Measurements from ENCODE around the gene SH3BP1.
A peak's percentile ranks its signal among the peaks of the same experiment; 100 is the strongest.
"Not testable (repeated sequence)": the region's sequence is repeated elsewhere in the genome, so short reads cannot be mapped to it uniquely, and the experiment has no call there.

SH3BP1 gene

DNA sequence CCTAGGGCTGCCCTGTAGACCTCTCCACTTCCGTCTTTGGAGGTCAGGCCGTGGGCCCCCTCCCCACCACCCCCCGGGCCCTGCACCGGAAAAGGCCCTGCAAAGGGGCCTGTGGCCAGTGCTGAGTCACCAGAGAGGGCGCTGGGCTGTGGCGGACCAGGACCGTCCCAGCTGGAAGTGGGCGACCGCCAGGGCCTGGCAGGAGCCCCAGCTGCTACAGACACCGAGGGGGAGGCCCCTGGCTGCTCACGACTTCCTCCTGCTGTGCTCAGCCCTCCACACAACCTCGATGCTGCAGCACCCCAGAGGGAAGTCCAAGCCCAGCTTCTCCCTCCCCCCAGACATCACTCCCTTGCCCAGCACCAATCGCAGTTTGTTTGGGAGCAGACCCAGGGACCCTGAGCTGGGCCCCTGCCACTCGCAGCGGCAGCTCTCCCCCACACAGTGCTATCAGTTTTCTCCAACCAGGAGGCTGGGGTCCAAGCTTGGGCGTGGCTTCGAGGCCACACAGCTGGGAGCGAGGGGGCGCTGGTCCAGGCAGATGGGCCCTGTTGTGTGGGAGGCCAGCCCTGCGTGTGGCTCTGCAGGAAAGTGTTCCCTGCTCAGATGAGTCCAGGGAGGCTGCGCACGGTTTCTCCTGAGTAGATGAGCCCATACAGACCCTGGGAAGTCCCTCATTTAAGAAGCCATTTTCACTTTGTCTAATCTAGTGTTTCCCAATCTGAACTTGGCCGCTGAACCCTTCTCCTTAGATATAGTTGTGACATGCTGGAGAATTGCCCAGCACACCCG is 5.6 kb upstream of the SH3BP1 start:
- DNase-seq (ENCODE audit: low spot score) = peak; percentile 62

- no peak for DNase-seq (ENCODE audit: low spot score)
Observed at GRCh38 chr22:37634417-37634924, 5.0 kb upstream of the SH3BP1 start.

- no peak for DNase-seq (ENCODE audit: low spot score)
Observed at GRCh38 chr22:37635157-37635556, 4.3 kb upstream of the SH3BP1 start.

GRCh38 chr22:37636186-37636948 is 3.1 kb upstream of the SH3BP1 start:
- DNase-seq (ENCODE audit: low spot score) = peak; percentile 15

DNA sequence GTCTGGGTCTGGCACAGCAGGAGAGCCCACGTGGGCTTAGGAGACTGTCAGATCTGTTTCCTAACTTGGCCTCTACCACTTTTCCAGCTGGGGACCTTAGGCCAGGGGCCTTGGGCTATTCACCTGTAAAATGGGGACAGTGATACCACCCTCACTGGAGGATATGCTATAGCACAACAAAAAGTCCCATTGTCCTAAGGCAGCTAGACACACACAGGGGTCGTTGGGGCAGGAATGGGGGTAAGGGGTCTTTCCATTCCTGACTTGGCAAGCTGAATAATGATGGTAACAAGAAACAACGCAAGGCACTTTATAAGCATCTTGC is 2.6 kb upstream of the SH3BP1 start:
- DNase-seq (ENCODE audit: low spot score) = no peak

- peak; percentile 40 for DNase-seq (ENCODE audit: low spot score)
Observed at GRCh38 chr22:37638391-37639069, 939 bp upstream of the SH3BP1 start.

DNA sequence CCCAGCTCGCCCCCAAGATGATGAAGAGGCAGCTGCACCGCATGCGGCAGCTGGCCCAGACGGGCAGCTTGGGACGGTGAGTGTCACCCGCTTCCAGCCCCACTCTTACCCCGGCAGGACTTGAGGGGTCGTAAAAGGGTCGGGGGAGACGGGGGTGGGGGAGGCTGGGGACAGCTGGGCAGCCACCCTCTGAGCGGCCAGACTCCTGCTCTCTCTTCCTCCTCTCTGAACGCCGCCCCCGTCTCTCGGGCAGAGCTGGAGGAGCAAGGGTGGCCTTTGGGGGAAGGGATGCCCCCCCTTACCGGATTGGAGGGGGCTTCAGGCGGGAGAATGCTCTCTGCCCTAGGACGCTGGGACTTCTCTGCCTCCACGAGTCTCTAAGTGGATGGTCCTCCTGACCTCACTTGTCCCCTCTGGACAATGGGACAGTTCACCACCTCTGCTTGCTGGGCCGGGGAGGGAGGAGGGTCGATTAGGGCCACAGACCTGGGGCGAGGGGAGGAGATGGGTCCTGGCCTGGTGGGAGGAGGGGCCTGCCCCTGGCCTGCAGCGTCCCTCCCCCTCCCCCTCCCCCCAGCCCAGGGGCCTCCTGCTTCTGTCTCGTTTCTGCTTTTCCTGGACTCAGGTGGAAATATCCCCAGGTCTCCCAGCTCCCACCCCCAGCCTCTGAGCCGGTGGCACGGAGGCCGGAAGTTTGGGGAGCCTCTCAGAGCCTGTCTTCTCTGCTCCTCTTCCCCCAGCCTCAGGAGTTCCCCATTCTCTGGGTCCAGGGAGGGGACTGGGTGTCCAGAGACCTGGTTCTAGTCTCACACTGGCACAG is 512 bp downstream of the SH3BP1 start:
- no peak for DNase-seq (ENCODE audit: low spot score)

- DNase-seq (ENCODE audit: low spot score) = peak; percentile 51
Observed at GRCh38 chr22:37640591-37641560, 1.4 kb downstream of the SH3BP1 start.

DNA sequence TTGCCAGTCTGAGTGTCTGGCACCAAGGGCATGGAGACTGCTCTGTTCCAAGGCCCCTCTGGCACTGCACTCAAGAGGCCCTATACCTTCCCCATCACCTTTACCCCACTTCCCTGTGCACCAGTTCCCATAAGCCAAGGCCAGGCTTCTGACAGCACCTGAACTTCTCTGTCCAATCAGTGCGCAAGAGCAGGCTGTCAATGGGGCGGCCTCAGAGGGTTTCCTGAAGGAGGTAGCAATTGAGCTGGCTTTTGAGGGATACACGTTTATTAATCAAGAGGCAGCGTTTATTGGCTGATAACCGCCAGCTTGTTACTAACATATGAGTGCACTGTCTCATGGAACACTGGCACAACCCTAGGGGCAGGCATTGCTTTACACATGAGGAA is 2.1 kb downstream of the SH3BP1 start:
- no peak for DNase-seq (ENCODE audit: low spot score)

GRCh38 chr22:37643225-37643847 is 3.9 kb downstream of the SH3BP1 start:
- DNase-seq (ENCODE audit: low spot score) = peak; percentile 78

- DNase-seq (ENCODE audit: low spot score) = no peak
Observed at GRCh38 chr22:37647317-37647716, 7.8 kb downstream of the SH3BP1 start.

DNA sequence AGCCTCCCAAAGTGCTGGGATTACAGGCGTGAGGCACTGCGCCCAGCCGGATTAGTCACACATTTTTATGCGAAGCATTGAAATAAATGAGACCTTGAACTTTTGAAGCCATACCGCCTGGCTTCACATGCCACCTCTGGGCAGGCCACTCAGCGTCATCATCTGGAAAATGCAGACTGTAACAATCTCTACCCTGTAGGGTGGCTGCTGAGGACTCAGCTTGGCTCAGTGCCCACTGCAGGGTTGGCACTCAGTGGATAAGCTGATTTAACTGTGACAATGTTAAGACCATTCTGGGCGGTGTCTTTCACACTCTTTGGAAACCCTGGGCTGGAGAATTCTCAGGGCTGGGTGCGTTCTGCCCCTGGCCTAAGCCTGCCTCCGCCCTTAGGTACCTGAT is 8.5 kb downstream of the SH3BP1 start:
- no peak for DNase-seq (ENCODE audit: low spot score)

GRCh38 chr22:37650463-37651136 is 11.1 kb downstream of the SH3BP1 start:
- DNase-seq (ENCODE audit: low spot score) = no peak

- no peak for DNase-seq (ENCODE audit: low spot score)
Observed at GRCh38 chr22:37654563-37655251, 15.2 kb downstream of the SH3BP1 start.

- no peak for DNase-seq (ENCODE audit: low spot score)
Observed at GRCh38 chr22:37655252-37655563, 15.7 kb downstream of the SH3BP1 start.

DNA sequence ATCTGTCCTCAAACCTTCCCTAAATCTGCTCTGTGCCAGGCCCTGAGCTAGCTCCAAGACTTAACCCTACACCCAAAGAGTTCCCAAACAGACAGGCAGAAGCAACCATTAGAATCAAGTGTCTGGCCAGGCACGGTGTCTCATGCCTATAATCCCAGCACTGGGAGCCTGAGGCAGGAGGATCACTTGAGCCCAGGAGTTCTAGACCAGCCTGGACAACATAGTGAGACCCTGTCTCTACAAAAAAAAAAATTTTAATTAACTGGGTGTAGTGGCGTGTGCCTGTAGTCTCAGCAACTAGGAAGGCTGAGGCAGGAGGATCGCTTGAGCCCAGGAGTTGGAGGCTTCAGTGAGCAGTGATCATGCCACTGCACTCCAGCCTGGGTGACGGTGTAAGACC is 17.1 kb downstream of the SH3BP1 start:
- DNase-seq (ENCODE audit: low spot score) = not testable (repeated sequence)

DNA sequence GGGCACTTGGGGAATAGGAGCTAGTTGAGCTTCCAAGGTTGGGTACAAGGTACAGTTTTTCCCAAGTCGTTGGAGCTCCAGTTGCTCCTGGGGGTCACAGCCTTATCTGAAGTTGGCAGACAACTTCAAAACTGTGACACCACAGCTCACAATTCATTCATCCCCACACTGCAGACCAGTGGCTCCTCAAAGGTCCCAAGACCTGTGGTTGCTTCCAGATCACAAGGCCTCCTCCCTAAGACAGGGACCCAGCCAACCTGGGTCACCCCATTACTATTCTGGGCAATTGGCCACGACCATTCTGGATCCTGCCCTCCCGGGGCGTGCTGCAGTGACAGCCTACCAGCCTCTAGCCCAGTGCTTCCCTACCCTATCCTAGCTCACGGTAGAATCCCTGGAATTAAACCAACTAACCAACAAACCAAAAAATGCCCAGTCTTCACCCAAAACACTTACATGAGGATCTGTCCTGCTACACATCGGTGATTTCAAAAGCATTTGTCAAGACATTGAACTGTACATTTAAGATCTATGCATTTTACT is 18.2 kb downstream of the SH3BP1 start:
- DNase-seq (ENCODE audit: low spot score) = no peak

DNA sequence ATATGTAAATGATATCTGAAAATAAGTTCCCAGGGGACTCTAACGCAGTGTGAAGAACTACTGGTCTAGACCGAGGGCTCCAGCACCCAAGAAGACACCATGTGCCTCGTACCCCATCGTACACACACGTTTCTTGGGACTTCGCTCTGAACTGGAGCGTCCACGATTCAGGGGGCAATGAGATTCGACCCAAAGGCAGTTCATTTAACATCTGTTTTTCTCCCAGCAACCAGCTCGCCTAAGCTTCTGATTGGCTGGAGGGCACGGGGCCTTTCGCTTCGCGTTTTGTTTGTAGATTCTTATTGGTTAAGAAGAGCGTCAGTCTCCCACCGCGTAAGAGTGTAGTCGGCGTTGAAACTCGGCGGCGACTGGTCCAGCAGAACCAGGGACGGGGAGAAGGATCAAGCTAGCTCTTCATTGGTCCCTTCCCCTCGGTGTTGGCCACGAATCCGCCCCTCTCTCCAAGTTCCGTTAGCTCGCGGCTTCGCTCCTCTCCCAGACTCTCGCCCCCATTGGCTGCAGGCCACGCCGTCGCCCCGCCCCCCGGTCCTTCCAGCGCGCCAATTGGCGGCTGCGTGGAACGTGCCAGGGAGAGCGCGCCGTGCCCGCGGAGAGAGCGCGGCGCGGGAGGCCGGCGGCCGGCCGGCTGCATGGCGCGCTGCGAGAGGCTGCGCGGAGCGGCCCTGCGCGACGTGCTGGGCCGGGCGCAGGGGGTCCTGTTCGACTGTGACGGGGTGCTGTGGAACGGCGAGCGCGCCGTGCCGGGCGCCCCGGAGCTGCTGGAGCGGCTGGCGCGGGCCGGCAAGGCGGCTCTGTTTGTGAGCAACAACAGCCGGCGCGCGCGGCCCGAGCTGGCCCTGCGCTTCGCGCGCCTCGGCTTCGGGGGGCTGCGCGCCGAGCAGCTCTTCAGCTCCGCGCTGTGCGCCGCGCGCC is 18.9 kb downstream of the SH3BP1 start, which contains the start of gene PDXP:
Gene PDXP, plus strand, starts transcription at position 591 of the 933 bp plus-strand sequence. Its CDS starts 60 bp downstream, at position 651.
- DNase-seq (ENCODE audit: low spot score) = peak; percentile 99
